HepG2 (cell line): Measurements from ENCODE around the gene MVP. TPM values are rescaled to one million over a fixed set of nuclear protein-coding genes. Genes with fewer than 3 reads are reported as not detected.
A peak's percentile ranks its signal among the peaks of the same experiment; 100 is the strongest.

Source experiments
- ARHGAP35 ChIP-seq: sonication (generic); formaldehyde crosslinking; IDR thresholded peaks from 2 replicates; pipeline ENCODE4 v1.9.0; 2022; ENCODE audit warnings: mild to moderate bottlenecking, inconsistent platforms, moderate library complexity, missing genetic modification reagents, borderline replicate concordance
- E2F5 ChIP-seq: sonication (generic); formaldehyde crosslinking; conservative IDR thresholded peaks from 2 replicates; pipeline ENCODE4 v1.4.0; 2020; ENCODE audit warnings: missing genetic modification reagents
- HOXA3 ChIP-seq: sonication (generic); formaldehyde crosslinking; IDR thresholded peaks from 2 replicates; pipeline ENCODE4 v1.5.0; 2020; ENCODE audit warnings: missing genetic modification reagents
- POLR2A ChIP-seq, 2 experiments: IDR thresholded peaks; 2 replicates each; pipeline ENCODE4 v1.6.1; 2011; ENCODE audit warnings: low read depth in 2 of 2, low read length in 2 of 2, mild to moderate bottlenecking in 1 of 2, moderate library complexity in 1 of 2; ENCODE audit not compliant: insufficient read depth in 1 of 2
- RBM22 ChIP-seq: fragments of 200-400 bp; formaldehyde crosslinking; optimal IDR thresholded peaks from 2 replicates; pipeline ENCODE3; 2017; ENCODE audit warnings: mild to moderate bottlenecking, low read length, moderate library complexity
- SRSF1 ChIP-seq: fragments of 200-400 bp; formaldehyde crosslinking; optimal IDR thresholded peaks from 2 replicates; pipeline ENCODE3; 2017; ENCODE audit warnings: mild to moderate bottlenecking, low read depth, low read length, moderate library complexity
- SYNCRIP ChIP-seq: fragments of 200-400 bp; formaldehyde crosslinking; IDR thresholded peaks from 2 replicates; pipeline ENCODE4 v1.6.1; 2018; ENCODE audit warnings: mild to moderate bottlenecking, low read depth, low read length; ENCODE audit not compliant: insufficient read depth
- ZBTB33 ChIP-seq: sonication (generic); formaldehyde crosslinking; IDR thresholded peaks from 2 replicates; pipeline ENCODE4 v1.4.0; 2020; ENCODE audit warnings: missing genetic modification reagents
- ZNF337 ChIP-seq: sonication (generic); formaldehyde crosslinking; IDR thresholded peaks from 2 replicates; pipeline ENCODE4 v1.5.1; 2020; ENCODE audit warnings: missing genetic modification reagents, low read depth, mild to moderate bottlenecking, borderline replicate concordance
- ZNF780A ChIP-seq: sonication (generic); formaldehyde crosslinking; IDR thresholded peaks from 2 replicates; pipeline ENCODE4 v1.8.0; 2022; ENCODE audit warnings: mild to moderate bottlenecking, missing genetic modification reagents, moderate library complexity
- polyA plus RNA-seq, 8 experiments: library from polyadenylated mRNA; depleted of rRNA in 3 of 8; stranded (reverse) in 7 of 8; unstranded in 1 of 8; fragments of >200 nt; fragmentation: Illumina TruSeq in 4 of 8; extraction: Trizol in 4 of 8; gene quantifications; 2 replicates each; pipeline versions ENCODE4 v1.2.1 to v1.2.3, GENCODE V29; 2011 to 2016; ENCODE audit warnings: low read depth in 4 of 8, missing spikeins in 1 of 8, mixed read lengths in 1 of 8; ENCODE audit not compliant: insufficient read depth in 1 of 8
- total RNA-seq, 5 experiments: library from RNA; depleted of rRNA; stranded (reverse); fragments of >200 nt; fragmentation: Illumina TruSeq; extraction: Trizol; gene quantifications; 2 replicates each; pipeline ENCODE4 v1.2.3, GENCODE V29; 2016; ENCODE audit warnings: low read depth in 1 of 5
- TF ChIP-seq, protein P1 (sequence below): sonication (generic); formaldehyde crosslinking; IDR thresholded peaks from 2 replicates; pipeline ENCODE4 v1.5.1; 2020; ENCODE audit warnings: missing genetic modification reagents, mild to moderate bottlenecking, borderline replicate concordance
- TF ChIP-seq, protein P2 (sequence below): sonication (generic); formaldehyde crosslinking; IDR thresholded peaks from 2 replicates; pipeline ENCODE4; 2020; ENCODE audit warnings: missing genetic modification reagents, mild to moderate bottlenecking, borderline replicate concordance

The MVP gene
- total and polyA plus RNA-seq, 2 of the 13 experiments (the other 11 are each of a cell fraction or from before 2014, with no cell fraction given), result 22.9 to 43.5 TPM

DNA sequence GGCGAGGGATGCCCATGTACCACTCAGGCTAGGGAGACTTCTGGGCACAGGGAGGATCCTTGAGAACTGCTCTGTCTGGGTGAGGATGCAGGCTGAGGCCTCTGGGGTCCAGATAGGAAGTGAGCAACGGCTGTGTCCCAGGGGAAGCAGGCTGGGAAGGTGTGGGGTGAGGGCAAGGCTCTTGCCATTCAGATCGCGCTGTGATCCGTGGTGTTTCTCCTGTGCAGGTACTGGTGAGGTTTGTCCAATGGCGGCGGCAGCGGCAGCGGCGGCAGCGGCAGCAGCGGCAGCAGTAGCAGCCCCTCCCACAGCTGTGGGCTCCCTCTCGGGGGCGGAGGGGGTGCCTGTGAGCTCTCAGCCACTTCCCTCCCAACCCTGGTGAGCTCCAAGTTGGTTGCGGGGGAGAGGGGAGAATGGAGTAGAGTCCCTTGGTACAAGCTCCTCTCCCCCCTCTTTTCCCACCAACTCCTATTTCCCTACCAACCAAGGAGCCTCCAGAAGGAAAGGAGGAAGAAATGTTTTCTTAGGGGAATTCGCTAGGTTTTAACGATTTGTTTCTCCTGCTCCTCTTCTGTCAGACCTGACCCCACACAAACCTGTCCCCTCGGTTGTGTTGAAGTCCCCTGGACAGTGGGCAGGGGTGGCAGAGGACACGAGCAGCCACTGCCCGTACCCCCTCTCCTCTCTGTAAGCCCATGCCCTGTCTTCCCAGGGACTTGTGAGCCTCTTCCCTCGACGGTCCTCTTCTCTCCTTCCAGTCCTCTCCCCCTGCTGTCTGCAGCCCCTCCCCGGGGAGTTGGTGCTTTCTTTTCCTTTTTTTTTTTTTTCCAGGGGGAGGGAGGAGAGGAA, 10.2 kb upstream of the MVP start (continued):
- peak; percentile 78; the same call in 1 of the 2 replicates for TF ChIP-seq ZBTB33 (CRISPR knock-in tag)
- TF ChIP-seq ARHGAP35 (CRISPR knock-in tag), result 0 out of 2 replicates have a peak, but pooled peaks have one; percentile 13
- no peak for TF ChIP-seq E2F5 (CRISPR knock-in tag)
- peak; percentile 52 for TF ChIP-seq RBM22
- TF ChIP-seq, protein P1, sequence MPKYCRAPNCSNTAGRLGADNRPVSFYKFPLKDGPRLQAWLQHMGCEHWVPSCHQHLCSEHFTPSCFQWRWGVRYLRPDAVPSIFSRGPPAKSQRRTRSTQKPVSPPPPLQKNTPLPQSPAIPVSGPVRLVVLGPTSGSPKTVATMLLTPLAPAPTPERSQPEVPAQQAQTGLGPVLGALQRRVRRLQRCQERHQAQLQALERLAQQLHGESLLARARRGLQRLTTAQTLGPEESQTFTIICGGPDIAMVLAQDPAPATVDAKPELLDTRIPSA (CRISPR knock-in tag), result 0 out of 2 replicates have a peak, but pooled peaks have one; percentile 39
- peak; percentile 10; the same call in 1 of the 2 replicates for TF ChIP-seq HOXA3 (CRISPR knock-in tag)
- TF ChIP-seq ZNF780A (CRISPR knock-in tag), result no peak
- peak; percentile 5 for TF ChIP-seq SRSF1
- TF ChIP-seq, protein P2, sequence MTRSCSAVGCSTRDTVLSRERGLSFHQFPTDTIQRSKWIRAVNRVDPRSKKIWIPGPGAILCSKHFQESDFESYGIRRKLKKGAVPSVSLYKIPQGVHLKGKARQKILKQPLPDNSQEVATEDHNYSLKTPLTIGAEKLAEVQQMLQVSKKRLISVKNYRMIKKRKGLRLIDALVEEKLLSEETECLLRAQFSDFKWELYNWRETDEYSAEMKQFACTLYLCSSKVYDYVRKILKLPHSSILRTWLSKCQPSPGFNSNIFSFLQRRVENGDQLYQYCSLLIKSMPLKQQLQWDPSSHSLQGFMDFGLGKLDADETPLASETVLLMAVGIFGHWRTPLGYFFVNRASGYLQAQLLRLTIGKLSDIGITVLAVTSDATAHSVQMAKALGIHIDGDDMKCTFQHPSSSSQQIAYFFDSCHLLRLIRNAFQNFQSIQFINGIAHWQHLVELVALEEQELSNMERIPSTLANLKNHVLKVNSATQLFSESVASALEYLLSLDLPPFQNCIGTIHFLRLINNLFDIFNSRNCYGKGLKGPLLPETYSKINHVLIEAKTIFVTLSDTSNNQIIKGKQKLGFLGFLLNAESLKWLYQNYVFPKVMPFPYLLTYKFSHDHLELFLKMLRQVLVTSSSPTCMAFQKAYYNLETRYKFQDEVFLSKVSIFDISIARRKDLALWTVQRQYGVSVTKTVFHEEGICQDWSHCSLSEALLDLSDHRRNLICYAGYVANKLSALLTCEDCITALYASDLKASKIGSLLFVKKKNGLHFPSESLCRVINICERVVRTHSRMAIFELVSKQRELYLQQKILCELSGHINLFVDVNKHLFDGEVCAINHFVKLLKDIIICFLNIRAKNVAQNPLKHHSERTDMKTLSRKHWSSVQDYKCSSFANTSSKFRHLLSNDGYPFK (CRISPR knock-in tag), result no peak
- TF ChIP-seq SYNCRIP, result no peak
- no peak for TF ChIP-seq ZNF337
- 0 out of 4 replicates have a peak, but pooled peaks of 1 of the 2 experiments have one; percentile 13 for TF ChIP-seq POLR2A (IDR thresholded peaks at IDR 0.05; ENCODE audit: insufficient read depth in 1 of 2, low read depth in 2 of 2, low read length in 2 of 2)
